Colonic mucosa (tissue), 4 donors: ENCODE data around the gene COL6A3. TPM values are rescaled to one million over a fixed set of nuclear protein-coding genes. Genes with fewer than 3 reads are reported as not detected.

ENCODE experiments used
- DNase-seq: peaks from one replicate; pipeline ENCODE4 v3.0.0-alpha.2; 2020
- H3K27ac ChIP-seq: fragments of 200-600 bp; one replicate; pipeline ENCODE4 v1.8.0; 2021
- H3K27me3 ChIP-seq: fragments of 200-600 bp; one replicate; pipeline ENCODE4 v1.8.0; 2021
- H3K36me3 ChIP-seq: fragments of 200-600 bp; one replicate; pipeline ENCODE4 v1.8.0; 2021
- H3K4me1 ChIP-seq: fragments of 200-600 bp; one replicate; pipeline ENCODE4 v1.8.0; 2021; ENCODE audit warnings: mild to moderate bottlenecking
- H3K4me3 ChIP-seq: fragments of 200-600 bp; one replicate; pipeline ENCODE4 v1.8.0; 2021
- H3K9ac ChIP-seq, 2 donors: one replicate each; pipeline ENCODE4 v1.7.0; 2013; ENCODE audit warnings: control low read depth in 2 of 2, low read depth in 2 of 2, low read length in 2 of 2
- H3K9me3 ChIP-seq: fragments of 200-600 bp; one replicate; pipeline ENCODE4 v1.8.0; 2021
- CTCF ChIP-seq: fragments of 200-600 bp; IDR thresholded peaks from one replicate; pipeline ENCODE4 v1.8.0; 2022; ENCODE audit warnings: antibody characterized with exemption, mild to moderate bottlenecking
- intact Hi-C: fragments of 100-400 bp; cut with DNase I; formaldehyde crosslinking; loops from one replicate; pipeline ENCODE4 v1.14.1; 2022
- total RNA-seq, 2 donors: library from RNA; stranded (reverse); fragmentation: NEBNext Ultra II Directional in 1 of 2; extraction: Animal tissue kit (Norgen Biotek cat#: 25700) in 1 of 2; gene quantifications; one replicate each; pipeline ENCODE4 v1.2.1, GENCODE V29; 2021
- donor health status: healthy.
- donor health status: DM: no; HTN: no; CAD: no.
- donor health status: DM: no; HTN: no; CAD: no.

The COL6A3 gene
- total RNA-seq, 2 donors from 2014 or later = 28.4 to 80.9 TPM

- Histone ChIP-seq H3K27me3 (no peaks in the 10 kb centered on the region), H3K9me3 (no peaks in the 10 kb centered on the region), H3K4me1 (no peaks in the 10 kb centered on the region), H3K27ac (no peak overlapping the region), H3K36me3 (no peaks in the 10 kb centered on the region), H3K9ac (no peak overlapping the region), H3K4me3 (no peak overlapping the region)
- intact Hi-C loops = no loop called here
- no peak for TF ChIP-seq CTCF
- DNase-seq = no peak
These were observed 63.9 kb downstream of the COL6A3 start for GRCh38 chr2:237350070-237350469.

GRCh38 chr2:237348281-237348865 lies 65.6 kb downstream of the COL6A3 start:
- no peaks in the 10 kb centered on the region for H3K27me3 ChIP-seq
- DNase-seq = no peak
- TF ChIP-seq CTCF = no peak

GRCh38 chr2:237345891-237346640 lies 67.9 kb downstream of the COL6A3 start:
- Histone ChIP-seq H3K36me3 (no peaks in the 10 kb centered on the region), H3K9ac (no peak overlapping the region), H3K4me1 (no peaks in the 10 kb centered on the region), H3K9me3 (no peaks in the 10 kb centered on the region), H3K4me3 (no peak overlapping the region), H3K27ac (no peak overlapping the region), H3K27me3 (no peaks in the 10 kb centered on the region)
- intact Hi-C loops = no loop called here
- DNase-seq = no peak
- no peak for TF ChIP-seq CTCF

More at GRCh38 chr2:237348281-237348865, 65.6 kb downstream of the COL6A3 start:
- Histone ChIP-seq H3K4me1 (no peaks in the 10 kb centered on the region), H3K27ac (no peak overlapping the region), H3K9ac (no peak overlapping the region), H3K9me3 (no peaks in the 10 kb centered on the region), H3K4me3 (no peak overlapping the region), H3K36me3 (no peaks in the 10 kb centered on the region)
- intact Hi-C loops = no loop called here

GRCh38 chr2:237345411-237345810 lies 68.6 kb downstream of the COL6A3 start:
- intact Hi-C loops = no loop called here
- no peak for DNase-seq
- Histone ChIP-seq H3K36me3 (no peaks in the 10 kb centered on the region), H3K4me3 (no peak overlapping the region), H3K4me1 (no peaks in the 10 kb centered on the region), H3K27me3 (no peaks in the 10 kb centered on the region), H3K27ac (no peak overlapping the region), H3K9ac (no peak overlapping the region), H3K9me3 (no peaks in the 10 kb centered on the region)
- TF ChIP-seq CTCF = no peak

DNA sequence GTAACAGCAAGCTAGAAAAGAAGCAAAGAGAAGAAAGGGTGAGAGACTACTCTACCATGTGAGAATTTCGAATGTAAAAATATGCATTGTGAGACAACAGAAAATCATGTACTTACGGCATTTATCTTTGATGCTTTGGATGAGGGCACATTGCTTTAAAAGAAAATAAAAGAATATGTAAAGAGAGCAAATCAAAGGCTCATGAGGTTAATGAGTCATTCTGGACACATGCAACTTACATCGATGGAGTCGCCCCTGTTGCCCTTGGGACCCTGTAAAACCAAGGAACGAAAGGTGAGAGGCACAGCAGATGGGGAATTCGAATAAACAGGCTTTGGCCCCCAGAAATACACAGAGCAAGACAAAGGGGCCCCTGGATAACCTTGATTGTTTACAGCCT lies 69.0 kb downstream of the COL6A3 start:
- intact Hi-C loops = no loop called here
- Histone ChIP-seq H3K9me3 (no peaks in the 10 kb centered on the region), H3K27ac (no peak overlapping the region), H3K4me3 (no peak overlapping the region), H3K27me3 (no peaks in the 10 kb centered on the region), H3K9ac (no peak overlapping the region), H3K4me1 (no peaks in the 10 kb centered on the region), H3K36me3 (no peaks in the 10 kb centered on the region)
- DNase-seq = no peak
- no peak for TF ChIP-seq CTCF
